HepG2 (cell line): ENCODE data around the gene HECTD1. TPM values are rescaled to one million over a fixed set of nuclear protein-coding genes. Genes with fewer than 3 reads are reported as not detected.

ENCODE experiments used
- ELF3 ChIP-seq: IDR thresholded peaks from 2 replicates; pipeline ENCODE4 v1.6.1; 2016; ENCODE audit warnings: missing genetic modification reagents, missing compliant biosample characterization
- KDM1A ChIP-seq: IDR thresholded peaks from 2 replicates; pipeline ENCODE4 v1.6.1; 2016; ENCODE audit warnings: missing compliant biosample characterization
- KDM5A ChIP-seq: fragments of 200-600 bp; sonication (generic); IDR thresholded peaks from 2 replicates; pipeline ENCODE4 v1.7.0; 2018; ENCODE audit warnings: antibody characterized with exemption, mild to moderate bottlenecking, low read length, borderline replicate concordance
- MAFF ChIP-seq: IDR thresholded peaks from 2 replicates; pipeline ENCODE4 v1.6.1; 2011; ENCODE audit warnings: low read depth, low read length, improper control_type of control experiment
- NAIF1 ChIP-seq: sonication (generic); formaldehyde crosslinking; IDR thresholded peaks from 2 replicates; pipeline ENCODE4 v1.5.0; 2020; ENCODE audit warnings: mild to moderate bottlenecking, missing genetic modification reagents, borderline replicate concordance
- NCOA5 ChIP-seq: sonication (generic); formaldehyde crosslinking; IDR thresholded peaks from 2 replicates; pipeline ENCODE4 v1.4.0; 2020; ENCODE audit warnings: missing genetic modification reagents
- NFE2L2 ChIP-seq: fragments of 150-350 bp; IDR thresholded peaks from 2 replicates; pipeline ENCODE4 v1.6.1; 2014; ENCODE audit warnings: low read length
- PAX8 ChIP-seq: sonication (generic); formaldehyde crosslinking; IDR thresholded peaks from 2 replicates; pipeline ENCODE4 v1.8.0; 2022; ENCODE audit warnings: mild to moderate bottlenecking, missing genetic modification reagents, borderline replicate concordance
- SSRP1 ChIP-seq: IDR thresholded peaks from 2 replicates; pipeline ENCODE4 v1.6.1; 2016; ENCODE audit warnings: control low read depth
- TEAD3 ChIP-seq: optimal IDR thresholded peaks from 2 replicates; pipeline ENCODE3; 2016; ENCODE audit warnings: borderline replicate concordance
- ZKSCAN1 ChIP-seq: fragments of 150-350 bp; IDR thresholded peaks from 2 replicates; pipeline ENCODE4 v1.6.1; 2014; ENCODE audit warnings: low read length
- ZNF607 ChIP-seq: sonication (generic); formaldehyde crosslinking; IDR thresholded peaks from 2 replicates; pipeline ENCODE4 v1.5.1; 2020; ENCODE audit warnings: missing genetic modification reagents, mild to moderate bottlenecking, borderline replicate concordance
- ZNF766 ChIP-seq: sonication (generic); formaldehyde crosslinking; IDR thresholded peaks from 2 replicates; pipeline ENCODE4 v1.5.0; 2020; ENCODE audit warnings: missing genetic modification reagents, borderline replicate concordance
- polyA plus RNA-seq, 8 experiments: library from polyadenylated mRNA; depleted of rRNA in 3 of 8; stranded (reverse) in 7 of 8; unstranded in 1 of 8; fragments of >200 nt; fragmentation: Illumina TruSeq in 4 of 8; extraction: Trizol in 4 of 8; gene quantifications; 2 replicates each; pipeline versions ENCODE4 v1.2.1 to v1.2.3, GENCODE V29; 2011 to 2016; ENCODE audit warnings: low read depth in 4 of 8, missing spikeins in 1 of 8, mixed read lengths in 1 of 8; ENCODE audit not compliant: insufficient read depth in 1 of 8
- total RNA-seq, 5 experiments: library from RNA; depleted of rRNA; stranded (reverse); fragments of >200 nt; fragmentation: Illumina TruSeq; extraction: Trizol; gene quantifications; 2 replicates each; pipeline ENCODE4 v1.2.3, GENCODE V29; 2016; ENCODE audit warnings: low read depth in 1 of 5
- TF ChIP-seq, protein P1 (sequence below): sonication (generic); formaldehyde crosslinking; IDR thresholded peaks from 2 replicates; pipeline ENCODE4 v1.9.0; 2021; ENCODE audit warnings: missing genetic modification reagents, borderline replicate concordance
- TF ChIP-seq, protein P2 (sequence below), 2 experiments: IDR thresholded peaks; 2 replicates each; pipeline ENCODE4 v1.6.1; 2011 to 2012; ENCODE audit warnings: low read length in 2 of 2, borderline replicate concordance in 1 of 2, low read depth in 1 of 2, mild to moderate bottlenecking in 1 of 2, moderate library complexity in 1 of 2

The HECTD1 gene
- total and polyA plus RNA-seq, 2 of the 13 experiments (the other 11 are each of a cell fraction or from before 2014, with no cell fraction given), result 312 to 560 TPM

DNA sequence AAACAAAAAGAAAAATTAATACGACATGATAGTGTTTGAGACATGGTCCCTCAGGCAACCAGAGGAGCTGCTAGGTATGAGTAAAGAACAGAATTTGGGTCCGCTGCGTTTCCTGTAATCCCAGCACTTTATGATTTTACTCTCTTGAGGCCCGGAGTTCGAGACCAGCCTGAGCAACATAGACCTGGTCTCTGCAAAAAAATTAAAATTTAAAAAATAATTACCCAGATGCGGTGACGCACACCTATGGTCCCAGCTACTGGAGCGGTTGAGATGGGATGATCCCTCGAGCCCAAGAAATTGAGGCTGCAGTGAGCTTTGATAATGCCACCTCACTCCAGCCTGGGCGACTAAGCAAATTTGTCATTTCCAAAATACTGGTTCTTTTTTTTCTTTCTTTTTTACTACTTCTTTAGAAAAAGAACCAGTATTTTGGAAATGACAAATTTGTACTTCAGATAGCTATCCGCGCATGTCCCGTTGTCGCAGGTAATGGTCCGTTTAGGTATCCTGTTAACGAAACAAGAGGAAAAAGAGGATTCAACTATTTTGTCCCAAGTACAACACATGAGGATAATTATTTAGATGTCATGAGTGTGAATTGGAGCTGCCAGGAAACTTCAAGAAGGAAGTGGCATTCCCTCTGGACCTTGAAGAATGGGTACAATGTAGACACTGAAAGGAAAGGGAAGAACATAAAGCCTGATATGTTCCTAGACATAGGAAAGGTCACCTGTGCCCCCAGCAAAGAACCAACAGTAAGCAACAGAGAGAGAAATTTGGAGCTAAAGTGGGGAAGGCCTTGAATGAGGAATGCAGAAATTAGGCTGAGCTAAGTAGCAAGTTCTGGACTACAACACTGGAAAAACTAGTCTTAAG, 1.2 kb upstream of the HECTD1 start (continued):
- TF ChIP-seq, protein P1, sequence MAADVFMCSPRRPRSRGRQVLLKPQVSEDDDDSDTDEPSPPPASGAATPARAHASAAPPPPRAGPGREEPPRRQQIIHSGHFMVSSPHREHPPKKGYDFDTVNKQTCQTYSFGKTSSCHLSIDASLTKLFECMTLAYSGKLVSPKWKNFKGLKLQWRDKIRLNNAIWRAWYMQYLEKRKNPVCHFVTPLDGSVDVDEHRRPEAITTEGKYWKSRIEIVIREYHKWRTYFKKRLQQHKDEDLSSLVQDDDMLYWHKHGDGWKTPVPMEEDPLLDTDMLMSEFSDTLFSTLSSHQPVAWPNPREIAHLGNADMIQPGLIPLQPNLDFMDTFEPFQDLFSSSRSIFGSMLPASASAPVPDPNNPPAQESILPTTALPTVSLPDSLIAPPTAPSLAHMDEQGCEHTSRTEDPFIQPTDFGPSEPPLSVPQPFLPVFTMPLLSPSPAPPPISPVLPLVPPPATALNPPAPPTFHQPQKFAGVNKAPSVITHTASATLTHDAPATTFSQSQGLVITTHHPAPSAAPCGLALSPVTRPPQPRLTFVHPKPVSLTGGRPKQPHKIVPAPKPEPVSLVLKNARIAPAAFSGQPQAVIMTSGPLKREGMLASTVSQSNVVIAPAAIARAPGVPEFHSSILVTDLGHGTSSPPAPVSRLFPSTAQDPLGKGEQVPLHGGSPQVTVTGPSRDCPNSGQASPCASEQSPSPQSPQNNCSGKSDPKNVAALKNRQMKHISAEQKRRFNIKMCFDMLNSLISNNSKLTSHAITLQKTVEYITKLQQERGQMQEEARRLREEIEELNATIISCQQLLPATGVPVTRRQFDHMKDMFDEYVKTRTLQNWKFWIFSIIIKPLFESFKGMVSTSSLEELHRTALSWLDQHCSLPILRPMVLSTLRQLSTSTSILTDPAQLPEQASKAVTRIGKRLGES (CRISPR knock-in tag), result 0 out of 2 replicates have a peak, but pooled peaks have one; percentile 27
- 0 out of 2 replicates have a peak, but pooled peaks have one; percentile 13 for TF ChIP-seq KDM1A (CRISPR knock-in tag)
- no peak for TF ChIP-seq MAFF
- TF ChIP-seq ZKSCAN1, result peak; percentile 63; the same call in 1 of the 2 replicates
- TF ChIP-seq ZNF607 (CRISPR knock-in tag), result peak; percentile 73; the same call in 1 of the 2 replicates
- TF ChIP-seq ZNF766, result no peak
- TF ChIP-seq TEAD3 (CRISPR knock-in tag), result peak; percentile 7
- TF ChIP-seq KDM5A, result 0 out of 2 replicates have a peak, but pooled peaks have one; percentile 47
- TF ChIP-seq SSRP1, result peak; percentile 53; the same call in 1 of the 2 replicates
- TF ChIP-seq NCOA5 (CRISPR knock-in tag), result 0 out of 2 replicates have a peak, but pooled peaks have one; percentile 10
- TF ChIP-seq NAIF1, result peak; percentile 87; the same call in 1 of the 2 replicates
- TF ChIP-seq NFE2L2, result peak; percentile 22; the same call in 1 of the 2 replicates
- TF ChIP-seq, protein P2, sequence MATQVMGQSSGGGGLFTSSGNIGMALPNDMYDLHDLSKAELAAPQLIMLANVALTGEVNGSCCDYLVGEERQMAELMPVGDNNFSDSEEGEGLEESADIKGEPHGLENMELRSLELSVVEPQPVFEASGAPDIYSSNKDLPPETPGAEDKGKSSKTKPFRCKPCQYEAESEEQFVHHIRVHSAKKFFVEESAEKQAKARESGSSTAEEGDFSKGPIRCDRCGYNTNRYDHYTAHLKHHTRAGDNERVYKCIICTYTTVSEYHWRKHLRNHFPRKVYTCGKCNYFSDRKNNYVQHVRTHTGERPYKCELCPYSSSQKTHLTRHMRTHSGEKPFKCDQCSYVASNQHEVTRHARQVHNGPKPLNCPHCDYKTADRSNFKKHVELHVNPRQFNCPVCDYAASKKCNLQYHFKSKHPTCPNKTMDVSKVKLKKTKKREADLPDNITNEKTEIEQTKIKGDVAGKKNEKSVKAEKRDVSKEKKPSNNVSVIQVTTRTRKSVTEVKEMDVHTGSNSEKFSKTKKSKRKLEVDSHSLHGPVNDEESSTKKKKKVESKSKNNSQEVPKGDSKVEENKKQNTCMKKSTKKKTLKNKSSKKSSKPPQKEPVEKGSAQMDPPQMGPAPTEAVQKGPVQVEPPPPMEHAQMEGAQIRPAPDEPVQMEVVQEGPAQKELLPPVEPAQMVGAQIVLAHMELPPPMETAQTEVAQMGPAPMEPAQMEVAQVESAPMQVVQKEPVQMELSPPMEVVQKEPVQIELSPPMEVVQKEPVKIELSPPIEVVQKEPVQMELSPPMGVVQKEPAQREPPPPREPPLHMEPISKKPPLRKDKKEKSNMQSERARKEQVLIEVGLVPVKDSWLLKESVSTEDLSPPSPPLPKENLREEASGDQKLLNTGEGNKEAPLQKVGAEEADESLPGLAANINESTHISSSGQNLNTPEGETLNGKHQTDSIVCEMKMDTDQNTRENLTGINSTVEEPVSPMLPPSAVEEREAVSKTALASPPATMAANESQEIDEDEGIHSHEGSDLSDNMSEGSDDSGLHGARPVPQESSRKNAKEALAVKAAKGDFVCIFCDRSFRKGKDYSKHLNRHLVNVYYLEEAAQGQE (IDR thresholded peaks at IDR 0.05; ENCODE audit: borderline replicate concordance in 1 of 2, low read depth in 1 of 2, low read length in 2 of 2), result 0 out of 4 replicates have a peak, but pooled peaks of 1 of the 2 experiments have one; percentile 21
- peak; percentile 39; the same call in 1 of the 2 replicates for TF ChIP-seq ELF3 (CRISPR knock-in tag)
- TF ChIP-seq PAX8 (CRISPR knock-in tag), result 0 out of 2 replicates have a peak, but pooled peaks have one; percentile 59
